GM21515 (cell line): ENCODE results near the gene GBA3.

ENCODE experiments used
- ATAC-seq: cut with Tn5 transposase; IDR thresholded peaks from one replicate; pipeline ENCODE4 v1.9.1; 2021; ENCODE audit not compliant: unreplicated experiment

Gene GBA3

DNA sequence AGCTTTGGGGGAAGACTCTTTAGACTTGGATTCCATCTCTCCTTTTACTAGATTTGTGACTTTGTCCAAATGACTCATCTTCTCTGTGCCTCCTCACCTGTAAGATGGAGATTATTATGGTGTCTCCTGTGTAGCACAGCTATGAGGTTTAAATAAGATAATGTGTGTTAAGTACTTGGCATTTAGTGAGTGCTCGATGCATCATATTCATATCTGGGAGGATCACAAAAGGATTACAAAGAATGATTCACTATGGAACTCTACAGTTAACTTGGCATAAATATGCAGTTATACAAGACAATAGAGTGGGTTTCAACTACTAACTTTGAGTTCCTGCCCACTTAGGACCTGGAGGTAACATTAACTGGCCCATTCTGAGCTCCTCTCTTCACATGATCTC, 2.3 kb downstream of the GBA3 start:
- ATAC-seq = no peak

GRCh38 chr4:22695917-22696316, 3.2 kb downstream of the GBA3 start:
- ATAC-seq = no peak

GRCh38 chr4:22703912-22704311, 11.2 kb downstream of the GBA3 start:
- ATAC-seq = no peak

DNA sequence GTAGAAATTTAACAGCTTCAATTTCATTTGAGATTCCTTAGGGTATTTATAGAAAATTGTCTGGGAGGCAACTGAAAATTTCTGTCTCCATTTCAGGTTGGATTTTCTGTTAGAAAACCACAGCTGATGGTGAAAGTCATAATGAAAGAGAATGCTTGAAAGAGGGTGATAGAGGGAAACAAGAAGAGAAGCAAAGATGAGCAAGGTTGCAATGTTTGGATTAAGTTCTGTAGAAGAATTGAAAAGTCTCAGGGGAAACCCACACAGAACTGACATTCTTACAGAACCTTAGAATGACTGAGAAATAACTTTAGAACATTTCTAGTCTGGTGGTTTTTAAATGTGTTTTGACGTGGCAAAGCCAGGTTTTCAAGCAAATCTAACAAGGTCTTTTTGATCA, 14.7 kb downstream of the GBA3 start:
- ATAC-seq = no peak

GRCh38 chr4:22708961-22709360, 16.2 kb downstream of the GBA3 start:
- no peak for ATAC-seq

- ATAC-seq = no peak
Measured at GRCh38 chr4:22712105-22712504, 19.4 kb downstream of the GBA3 start.

GRCh38 chr4:22712529-22712928, 19.8 kb downstream of the GBA3 start:
- no peak for ATAC-seq

- no peak for ATAC-seq
Measured at GRCh38 chr4:22713841-22714240, 21.1 kb downstream of the GBA3 start.

DNA sequence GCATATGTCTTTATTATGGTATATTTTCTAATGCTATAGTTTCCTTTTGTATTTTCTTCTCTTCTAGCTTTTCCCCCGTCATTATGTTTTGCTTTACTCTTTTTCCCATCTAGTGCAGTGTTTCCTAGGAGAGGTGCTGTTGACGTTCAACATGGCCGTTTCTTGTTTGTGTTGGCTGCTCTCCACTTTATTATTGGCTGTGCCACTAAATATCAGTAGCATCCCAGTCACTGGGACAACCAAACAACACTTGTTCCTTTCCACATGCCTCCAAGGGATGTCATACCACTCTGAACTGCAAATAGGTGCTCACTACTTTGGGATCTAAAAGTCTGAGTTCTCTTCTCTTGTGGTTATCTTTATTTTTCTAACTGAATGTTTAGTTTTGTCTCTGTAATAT, 26.5 kb downstream of the GBA3 start:
- ATAC-seq = no peak

GRCh38 chr4:22720091-22720490, 27.4 kb downstream of the GBA3 start:
- ATAC-seq = no peak

DNA sequence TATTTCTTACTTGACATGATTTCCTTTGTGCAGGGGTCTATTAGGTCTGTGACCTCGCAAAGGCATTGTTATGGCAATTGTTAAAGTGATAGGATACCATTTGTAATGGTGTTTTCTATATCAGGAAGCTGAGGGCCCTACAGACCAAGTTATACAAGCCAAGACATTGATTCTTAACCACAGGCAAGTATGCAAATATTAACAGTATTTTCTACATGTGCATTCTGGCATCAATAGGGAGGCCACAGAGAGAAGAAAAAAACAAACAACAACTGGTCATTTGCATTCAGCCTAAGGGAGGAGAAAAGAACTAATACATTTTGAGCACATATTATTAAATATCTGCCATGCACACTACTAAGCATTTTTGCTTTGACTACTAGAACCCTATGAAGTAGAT, 28.5 kb downstream of the GBA3 start:
- no peak for ATAC-seq

DNA sequence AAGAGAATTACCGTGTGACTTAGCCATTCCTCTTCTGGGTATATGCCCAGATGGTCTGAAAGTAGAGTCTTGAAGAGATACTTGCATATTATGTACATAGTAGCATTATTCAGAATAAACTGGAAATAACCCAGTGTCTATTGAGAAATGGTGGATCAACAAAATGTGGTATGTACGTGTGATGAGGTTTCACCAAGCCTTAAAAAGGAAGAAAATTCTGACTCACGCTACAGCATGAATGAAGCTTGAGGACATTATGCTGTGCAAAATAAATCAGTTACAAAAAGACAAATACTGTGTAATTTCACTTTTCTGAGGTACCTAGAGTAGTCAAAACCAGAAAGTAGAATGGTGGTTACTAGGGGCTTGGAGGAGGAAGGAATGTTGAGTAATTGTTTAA, 37.3 kb downstream of the GBA3 start:
- no peak for ATAC-seq

DNA sequence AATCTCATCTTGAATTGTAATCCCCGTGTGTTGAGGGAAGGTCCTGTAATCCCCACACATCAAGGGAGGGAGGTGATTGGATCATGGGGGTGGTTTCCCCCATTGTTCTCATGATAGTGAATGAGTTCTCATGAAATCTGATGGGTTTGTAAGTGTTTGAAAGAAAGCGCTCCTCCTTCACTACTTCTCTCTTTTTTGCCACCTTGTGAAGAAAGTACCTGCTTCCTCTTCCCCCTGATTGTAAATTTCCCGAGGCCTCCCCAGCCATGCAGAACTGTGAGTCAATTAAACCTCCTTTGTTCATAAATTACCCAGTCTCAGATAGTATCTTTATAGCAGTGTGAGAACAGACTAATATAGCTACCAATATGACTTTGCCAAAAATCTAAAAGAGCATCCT, 41.1 kb downstream of the GBA3 start:
- no peak for ATAC-seq

GRCh38 chr4:22736912-22737311, 44.2 kb downstream of the GBA3 start:
- no peak for ATAC-seq

GRCh38 chr4:22739968-22740367, 47.2 kb downstream of the GBA3 start:
- no peak for ATAC-seq

- ATAC-seq = no peak
Measured at GRCh38 chr4:22741744-22742143, 49.0 kb downstream of the GBA3 start.

GRCh38 chr4:22743290-22743689, 50.6 kb downstream of the GBA3 start:
- ATAC-seq = no peak

DNA sequence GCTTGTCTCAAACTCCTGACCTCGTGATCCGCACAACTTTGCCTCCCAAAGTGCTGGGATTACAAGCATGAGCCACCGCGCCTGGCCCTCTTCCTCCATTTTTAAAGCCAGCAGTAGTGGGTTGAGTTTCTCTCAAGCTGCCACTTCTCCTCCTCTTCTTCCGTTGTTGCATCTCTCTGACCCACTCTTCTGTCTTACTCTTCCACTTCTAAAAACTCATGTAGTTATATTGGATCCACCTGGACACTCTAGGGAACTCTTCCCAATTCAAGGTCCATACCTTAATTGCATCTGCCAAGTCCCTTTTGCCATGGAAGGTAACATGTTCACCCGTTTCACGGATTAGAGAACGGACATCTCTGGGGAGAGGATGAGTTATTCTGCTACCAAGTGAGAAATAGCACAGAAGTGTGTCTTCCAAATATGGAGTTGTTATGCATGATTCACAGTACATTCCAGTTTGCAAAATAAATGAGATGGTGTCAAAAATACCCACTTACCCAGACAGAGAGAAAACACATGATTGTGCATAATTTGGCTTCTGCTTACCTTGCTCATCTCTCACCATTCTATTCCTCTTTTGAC, 51.8 kb downstream of the GBA3 start:
- no peak for ATAC-seq

DNA sequence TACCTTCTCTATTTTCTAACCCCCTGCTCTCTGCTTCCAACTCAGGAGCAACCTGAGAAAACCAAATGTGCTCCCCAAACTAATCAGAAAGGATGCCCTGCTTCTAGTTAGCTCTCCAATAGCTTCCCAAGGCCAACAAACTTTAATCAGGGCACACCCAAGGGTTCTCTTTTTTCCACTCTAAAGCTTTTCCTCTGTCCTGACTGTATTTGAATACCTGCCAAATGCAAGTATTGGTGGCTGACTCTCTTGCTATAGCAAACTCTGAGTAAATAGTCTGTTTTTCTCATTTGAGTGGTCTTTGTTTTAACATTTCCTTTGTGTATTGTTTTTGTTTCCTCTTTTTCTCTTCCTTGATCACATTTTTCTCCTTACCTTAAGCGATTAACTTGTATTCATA, 52.5 kb downstream of the GBA3 start:
- no peak for ATAC-seq

DNA sequence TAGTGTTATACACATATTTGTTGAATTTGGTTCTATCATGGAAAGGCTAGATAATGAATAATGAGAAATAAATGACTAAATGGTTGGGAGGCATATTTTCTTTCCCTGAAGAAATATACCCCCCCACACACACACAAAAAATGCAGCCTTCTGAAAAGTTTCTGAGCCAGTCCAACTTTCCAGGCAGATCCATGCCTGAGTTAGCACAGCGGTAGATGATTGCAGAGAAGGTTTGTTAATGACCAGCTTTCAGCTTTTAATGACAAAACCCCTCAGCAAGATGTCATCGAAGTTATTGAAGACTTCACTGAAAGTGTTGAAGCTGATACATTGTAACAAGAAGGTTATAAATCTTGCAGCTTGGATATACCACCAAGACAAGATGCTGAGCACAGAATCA, 61.4 kb downstream of the GBA3 start:
- ATAC-seq = no peak

DNA sequence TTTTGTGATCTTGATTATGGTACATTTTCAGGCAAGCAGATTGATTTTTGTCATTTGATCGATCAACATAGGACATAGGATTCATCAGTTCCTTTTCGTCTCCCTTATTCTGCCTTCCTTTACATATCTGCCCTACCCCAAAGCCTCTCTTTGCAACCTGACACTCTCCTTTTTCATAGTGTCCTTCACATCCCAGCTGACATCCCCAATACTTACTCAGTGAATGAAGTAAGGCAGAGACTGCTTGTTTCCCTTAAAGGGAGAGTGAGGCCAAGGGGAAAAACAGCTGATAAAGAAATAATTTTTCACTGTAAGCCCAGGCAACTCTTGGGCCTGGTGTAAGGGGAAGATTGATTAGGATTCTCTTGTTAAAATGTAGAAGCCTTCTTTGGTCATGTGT, 69.8 kb downstream of the GBA3 start:
- ATAC-seq = no peak

DNA sequence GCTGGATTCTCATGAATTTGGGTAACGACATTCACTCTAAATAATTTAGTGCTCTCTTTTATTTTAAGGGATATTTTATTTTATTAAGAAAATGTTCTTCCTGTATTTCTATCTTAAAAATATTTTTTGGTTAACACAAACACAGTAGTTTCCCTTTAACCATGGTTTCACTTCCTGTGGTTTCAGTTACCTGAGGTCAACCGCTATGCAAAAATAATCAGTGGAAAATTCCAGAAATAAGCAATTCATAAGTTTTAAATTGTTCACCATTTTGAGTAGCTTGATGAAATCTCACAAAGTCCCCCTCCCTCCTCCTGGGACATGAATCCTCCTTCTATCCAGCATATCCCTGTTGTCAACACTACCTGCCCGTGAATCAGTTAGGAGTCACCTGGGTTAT, 71.4 kb downstream of the GBA3 start:
- no peak for ATAC-seq

DNA sequence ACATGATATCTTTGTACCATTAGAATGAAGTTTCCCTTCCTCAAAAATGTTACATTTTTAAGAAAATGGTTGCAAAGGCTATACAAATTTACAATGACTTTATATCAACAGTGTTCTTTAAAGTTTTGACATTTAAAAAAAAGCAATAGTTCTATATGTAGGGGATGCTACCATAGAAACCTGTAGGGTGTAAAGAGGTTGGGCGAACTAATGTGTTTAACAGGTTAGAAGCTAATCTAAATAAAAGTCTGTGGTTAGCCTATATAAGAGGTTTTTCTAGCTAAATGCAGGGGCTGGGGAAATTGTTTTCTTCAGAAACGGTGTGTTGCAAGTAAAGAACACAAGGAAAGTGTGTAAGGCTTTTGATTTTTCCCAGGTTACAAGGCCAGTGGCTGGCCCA, 73.3 kb downstream of the GBA3 start:
- ATAC-seq = no peak
